ENCODE results near the gene CILP2. TPM values are rescaled to one million over a fixed set of nuclear protein-coding genes. Genes with fewer than 3 reads are reported as not detected.

CILP2 gene
- total and polyA plus RNA-seq, 9 of the 15 experiments (the other 6 are each of a cell fraction or from before 2014, with no cell fraction given) = 0.04 to 0.35 (median 0.05) TPM; not detected in 2

- TF ChIP-seq MGA (IDR thresholded peaks at IDR 0.05) (peak; percentile 75), RBFOX2 (IDR thresholded peaks at IDR 0.05; ENCODE audit: low read depth, low read length) (peak; percentile 93), SMARCA5 (IDR thresholded peaks at IDR 0.05) (no peak), THAP7 (CRISPR knock-in tag; IDR thresholded peaks at IDR 0.05) (peak; percentile 99), ASH1L (IDR thresholded peaks at IDR 0.05; ENCODE audit: borderline replicate concordance, low read depth, partially characterized antibody) (peak; percentile 75), U2AF1 (optimal IDR thresholded peaks at IDR 0.05; ENCODE audit: low read depth, low read length) (no peak), THRA (IDR thresholded peaks at IDR 0.05) (no peak), CAMTA2 (CRISPR knock-in tag; conservative IDR thresholded peaks at IDR 0.05) (no peak), BMI1 (IDR thresholded peaks at IDR 0.05; ENCODE audit: low read length) (no peak), SPI1 (IDR thresholded peaks at IDR 0.05; ENCODE audit: borderline replicate concordance, low read depth, low read length) (peak; percentile 86)
Measured at GRCh38 chr19:19515642-19516519, 22.2 kb upstream of the CILP2 start, which contains the start of gene NDUFA13 (continued).

All from K562 (cell line).